ENCODE data around the gene RGS2.

RGS2 gene

DNA sequence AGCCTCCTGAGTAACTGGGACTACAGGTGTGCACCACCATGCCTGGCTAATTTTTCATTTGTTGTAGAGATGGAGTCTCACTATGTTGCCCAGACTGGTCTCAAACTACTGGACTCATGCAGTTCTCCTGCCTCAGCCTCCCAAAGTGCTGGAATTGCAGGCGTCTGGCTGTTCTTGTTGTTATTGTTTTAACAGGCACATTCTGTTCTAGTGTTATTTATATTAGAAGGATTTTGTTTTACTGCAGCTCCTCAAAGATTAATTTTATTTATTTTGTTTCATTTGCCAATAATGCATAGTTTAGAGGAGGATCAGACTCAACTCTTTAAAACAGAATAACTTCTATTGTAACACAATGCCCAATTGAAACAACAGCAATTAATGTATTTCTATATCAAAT lies 35.5 kb downstream of the RGS2 start:
- Histone ChIP-seq H3K4ac (ENCODE audit: low read length) (no peak overlapping the region), H3K4me3 (ENCODE audit: low read length in 2 of 2) (no peak overlapping the region), H3K27ac (replicated peaks; ENCODE audit: low read length) (no peak overlapping the region), H2AFZ (ENCODE audit: low read length) (no peak overlapping the region), H3K14ac (ENCODE audit: low read length) (no peak overlapping the region), H2BK15ac (ENCODE audit: low read length) (no peak overlapping the region), H3K23ac (ENCODE audit: low read depth, low read length, poor library complexity) (no peak overlapping the region), H3K4me1 (ENCODE audit: control insufficient read depth in 2 of 2, insufficient read depth in 1 of 2, low read depth in 1 of 2, low read length in 2 of 2) (no peaks in the 10 kb centered on the region), H3K79me1 (ENCODE audit: low read depth, low read length) (no peaks in the 10 kb centered on the region), H3K27me3 (ENCODE audit: control insufficient read depth in 3 of 3, insufficient read depth in 3 of 3, low read depth in 1 of 3, low read length in 3 of 3) (no peaks in the 10 kb centered on the region), H2BK12ac (ENCODE audit: low read length) (no peak overlapping the region), H2AK5ac (ENCODE audit: low read depth, low read length) (no peak overlapping the region), H3K36me3 (replicated peaks in 1 of 2; ENCODE audit: control insufficient read depth in 2 of 2, insufficient read depth in 2 of 2, low read length in 2 of 2) (no peaks in the 10 kb centered on the region), H3K18ac (ENCODE audit: low read length) (no peak overlapping the region), H3K9me3 (replicated peaks in 1 of 2; ENCODE audit: control insufficient read depth in 2 of 2, insufficient read depth in 1 of 2, low read depth in 1 of 2, low read length in 2 of 2) (no peaks in the 10 kb centered on the region), H4K8ac (ENCODE audit: low read depth, low read length) (no peak overlapping the region), H3K9ac (ENCODE audit: low read depth, low read length, poor library complexity) (no peak overlapping the region), H2BK120ac (ENCODE audit: low read depth, low read length) (no peak overlapping the region), H2BK5ac (ENCODE audit: low read length) (no peak overlapping the region), H4K91ac (ENCODE audit: low read depth, low read length, poor library complexity) (no peak overlapping the region), H3K4me2 (ENCODE audit: insufficient read depth, low read length, poor library complexity, severe bottlenecking) (no peak overlapping the region)
- no peak for DNase-seq (ENCODE audit: low spot score)
- WGBS, 2 donors (ENCODE audit: extremely low coverage in 2 of 2, insufficient read length in 2 of 2, insufficient replicate concordance in 1 of 2): no CpG with 5 or more reads among the region's 1 CpG

DNA sequence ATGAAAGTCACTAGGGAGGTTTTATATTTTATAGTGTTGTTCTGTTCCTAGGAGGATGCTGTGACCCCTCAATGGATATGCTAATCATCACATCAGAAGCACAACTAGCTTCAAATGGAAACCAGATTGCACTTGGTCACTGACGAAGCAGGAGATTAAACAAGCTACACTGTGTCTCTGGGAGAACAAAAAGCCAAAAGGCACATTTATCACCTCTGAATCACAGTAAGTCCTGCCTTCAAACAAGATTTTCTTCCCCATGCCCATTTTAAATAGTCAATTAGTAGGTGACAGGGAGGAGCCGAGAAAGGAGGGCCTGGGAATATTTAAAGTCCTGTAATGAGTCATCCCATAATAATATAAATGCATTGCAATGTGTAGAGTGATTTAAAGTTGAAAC lies 38.1 kb downstream of the RGS2 start:
- Histone ChIP-seq H2BK12ac (ENCODE audit: low read length) (no peak overlapping the region), H2BK120ac (ENCODE audit: low read depth, low read length) (no peak overlapping the region), H3K79me1 (ENCODE audit: low read depth, low read length) (no peaks in the 10 kb centered on the region), H2AFZ (ENCODE audit: low read length) (no peak overlapping the region), H3K27me3 (ENCODE audit: control insufficient read depth in 3 of 3, insufficient read depth in 3 of 3, low read depth in 1 of 3, low read length in 3 of 3) (no peaks in the 10 kb centered on the region), H3K14ac (ENCODE audit: low read length) (no peak overlapping the region), H3K23ac (ENCODE audit: low read depth, low read length, poor library complexity) (no peak overlapping the region), H2BK15ac (ENCODE audit: low read length) (no peak overlapping the region), H4K8ac (ENCODE audit: low read depth, low read length) (no peak overlapping the region), H3K9ac (ENCODE audit: low read depth, low read length, poor library complexity) (no peak overlapping the region), H4K91ac (ENCODE audit: low read depth, low read length, poor library complexity) (no peak overlapping the region), H3K9me3 (replicated peaks in 1 of 2; ENCODE audit: control insufficient read depth in 2 of 2, insufficient read depth in 1 of 2, low read depth in 1 of 2, low read length in 2 of 2) (no peaks in the 10 kb centered on the region), H2AK5ac (ENCODE audit: low read depth, low read length) (no peak overlapping the region), H2BK5ac (ENCODE audit: low read length) (no peak overlapping the region), H3K36me3 (replicated peaks in 1 of 2; ENCODE audit: control insufficient read depth in 2 of 2, insufficient read depth in 2 of 2, low read length in 2 of 2) (no peaks in the 10 kb centered on the region), H3K27ac (replicated peaks; ENCODE audit: low read length) (no peak overlapping the region), H3K4me3 (ENCODE audit: low read length in 2 of 2) (no peak overlapping the region), H3K4me2 (ENCODE audit: insufficient read depth, low read length, poor library complexity, severe bottlenecking) (no peak overlapping the region), H3K4me1 (ENCODE audit: control insufficient read depth in 2 of 2, insufficient read depth in 1 of 2, low read depth in 1 of 2, low read length in 2 of 2) (no peaks in the 10 kb centered on the region), H3K18ac (ENCODE audit: low read length) (no peak overlapping the region), H3K4ac (ENCODE audit: low read length) (no peak overlapping the region)
- WGBS, 2 donors (ENCODE audit: extremely low coverage in 2 of 2, insufficient read length in 2 of 2, insufficient replicate concordance in 1 of 2): no CpG with 5 or more reads among the region's 2 CpGs
- DNase-seq (ENCODE audit: low spot score): no peak

GRCh38 chr1:192849011-192849410 lies 40.2 kb downstream of the RGS2 start:
- Histone ChIP-seq H3K4ac (ENCODE audit: low read length) (no peak overlapping the region), H2AK5ac (ENCODE audit: low read depth, low read length) (no peak overlapping the region), H4K91ac (ENCODE audit: low read depth, low read length, poor library complexity) (no peak overlapping the region), H2BK120ac (ENCODE audit: low read depth, low read length) (no peak overlapping the region), H3K9me3 (replicated peaks in 1 of 2; ENCODE audit: control insufficient read depth in 2 of 2, insufficient read depth in 1 of 2, low read depth in 1 of 2, low read length in 2 of 2) (no peaks in the 10 kb centered on the region), H2BK15ac (ENCODE audit: low read length) (no peak overlapping the region), H3K4me2 (ENCODE audit: insufficient read depth, low read length, poor library complexity, severe bottlenecking) (no peak overlapping the region), H2AFZ (ENCODE audit: low read length) (no peak overlapping the region), H3K4me3 (ENCODE audit: low read length in 2 of 2) (no peak overlapping the region), H3K36me3 (replicated peaks in 1 of 2; ENCODE audit: control insufficient read depth in 2 of 2, insufficient read depth in 2 of 2, low read length in 2 of 2) (no peaks in the 10 kb centered on the region), H2BK5ac (ENCODE audit: low read length) (no peak overlapping the region), H3K14ac (ENCODE audit: low read length) (no peak overlapping the region), H3K4me1 (ENCODE audit: control insufficient read depth in 2 of 2, insufficient read depth in 1 of 2, low read depth in 1 of 2, low read length in 2 of 2) (no peaks in the 10 kb centered on the region), H3K27ac (replicated peaks; ENCODE audit: low read length) (no peak overlapping the region), H4K8ac (ENCODE audit: low read depth, low read length) (no peak overlapping the region), H3K18ac (ENCODE audit: low read length) (no peak overlapping the region), H3K27me3 (ENCODE audit: control insufficient read depth in 3 of 3, insufficient read depth in 3 of 3, low read depth in 1 of 3, low read length in 3 of 3) (no peaks in the 10 kb centered on the region), H3K79me1 (ENCODE audit: low read depth, low read length) (no peaks in the 10 kb centered on the region), H3K9ac (ENCODE audit: low read depth, low read length, poor library complexity) (no peak overlapping the region), H3K23ac (ENCODE audit: low read depth, low read length, poor library complexity) (no peak overlapping the region), H2BK12ac (ENCODE audit: low read length) (no peak overlapping the region)
- DNase-seq (ENCODE audit: low spot score): no peak
- no CpG with 5 or more reads among the region's 1 CpG for WGBS, 2 donors (ENCODE audit: extremely low coverage in 2 of 2, insufficient read length in 2 of 2, insufficient replicate concordance in 1 of 2)

- H2BK5ac ChIP-seq (ENCODE audit: low read length): no peak overlapping the region
- H3K4me1 ChIP-seq (ENCODE audit: control insufficient read depth in 2 of 2, insufficient read depth in 1 of 2, low read depth in 1 of 2, low read length in 2 of 2): no peaks in the 10 kb centered on the region
- H3K23ac ChIP-seq (ENCODE audit: low read depth, low read length, poor library complexity): no peak overlapping the region
- no peak overlapping the region for H3K9ac ChIP-seq (ENCODE audit: low read depth, low read length, poor library complexity)
- H3K36me3 ChIP-seq (replicated peaks in 1 of 2; ENCODE audit: control insufficient read depth in 2 of 2, insufficient read depth in 2 of 2, low read length in 2 of 2): no peaks in the 10 kb centered on the region
- H2BK15ac ChIP-seq (ENCODE audit: low read length): no peak overlapping the region
- no peaks in the 10 kb centered on the region for H3K27me3 ChIP-seq (ENCODE audit: control insufficient read depth in 3 of 3, insufficient read depth in 3 of 3, low read depth in 1 of 3, low read length in 3 of 3)
- no peak overlapping the region for H3K27ac ChIP-seq (replicated peaks; ENCODE audit: low read length)
- no peak overlapping the region for H2BK120ac ChIP-seq (ENCODE audit: low read depth, low read length)
- DNase-seq (ENCODE audit: low spot score): no peak
- H3K9me3 ChIP-seq (replicated peaks in 1 of 2; ENCODE audit: control insufficient read depth in 2 of 2, insufficient read depth in 1 of 2, low read depth in 1 of 2, low read length in 2 of 2): no peaks in the 10 kb centered on the region
- H3K4ac ChIP-seq (ENCODE audit: low read length): no peak overlapping the region
- H2BK12ac ChIP-seq (ENCODE audit: low read length): no peak overlapping the region
- H3K4me3 ChIP-seq (ENCODE audit: low read length in 2 of 2): no peak overlapping the region
- no peak overlapping the region for H2AFZ ChIP-seq (ENCODE audit: low read length)
- no CpG with 5 or more reads among the region's 3 CpGs for WGBS, 2 donors (ENCODE audit: extremely low coverage in 2 of 2, insufficient read length in 2 of 2, insufficient replicate concordance in 1 of 2)
- H4K8ac ChIP-seq (ENCODE audit: low read depth, low read length): no peak overlapping the region
- H3K18ac ChIP-seq (ENCODE audit: low read length): no peak overlapping the region
- no peak overlapping the region for H3K14ac ChIP-seq (ENCODE audit: low read length)
- H4K91ac ChIP-seq (ENCODE audit: low read depth, low read length, poor library complexity): no peak overlapping the region
- no peak overlapping the region for H2AK5ac ChIP-seq (ENCODE audit: low read depth, low read length)
- no peaks in the 10 kb centered on the region for H3K79me1 ChIP-seq (ENCODE audit: low read depth, low read length)
- H3K4me2 ChIP-seq (ENCODE audit: insufficient read depth, low read length, poor library complexity, severe bottlenecking): no peak overlapping the region
These were observed 40.6 kb downstream of the RGS2 start for GRCh38 chr1:192849442-192849841.

Measured in neuronal stem cell (in vitro differentiated cells).